IPS DF 4.7 (cell line): ENCODE measurements around the gene PTPRB.

ENCODE experiments used
- DNase-seq: peaks from one replicate; pipeline ENCODE4 v3.0.0-alpha.2; 2013; ENCODE audit warnings: low spot score; ENCODE audit errors: extremely low read depth

Gene PTPRB

GRCh38 chr12:70467476-70467875 is 169.8 kb downstream of the PTPRB start:
- DNase-seq: no peak

GRCh38 chr12:70466753-70467152 is 170.5 kb downstream of the PTPRB start:
- no peak for DNase-seq
